ENCODE measurements around the gene RING1. TPM values are rescaled to one million over a fixed set of nuclear protein-coding genes. Genes with fewer than 3 reads are reported as not detected.

RING1 gene
- total RNA-seq = 10 to 100 TPM; 11.8 to 20.6 (median 19.5) TPM

- intact Hi-C loops (cut with DNase I; ENCODE audit: low total_unique reads) = no loop called here
- TF ChIP-seq POLR2AphosphoS5 (IDR thresholded peaks at IDR 0.05) = peak; percentile 99 to 100 (median 99)
- TF ChIP-seq POLR2A (IDR thresholded peaks at IDR 0.05) = peak; percentile 98
- TF ChIP-seq, protein P1, sequence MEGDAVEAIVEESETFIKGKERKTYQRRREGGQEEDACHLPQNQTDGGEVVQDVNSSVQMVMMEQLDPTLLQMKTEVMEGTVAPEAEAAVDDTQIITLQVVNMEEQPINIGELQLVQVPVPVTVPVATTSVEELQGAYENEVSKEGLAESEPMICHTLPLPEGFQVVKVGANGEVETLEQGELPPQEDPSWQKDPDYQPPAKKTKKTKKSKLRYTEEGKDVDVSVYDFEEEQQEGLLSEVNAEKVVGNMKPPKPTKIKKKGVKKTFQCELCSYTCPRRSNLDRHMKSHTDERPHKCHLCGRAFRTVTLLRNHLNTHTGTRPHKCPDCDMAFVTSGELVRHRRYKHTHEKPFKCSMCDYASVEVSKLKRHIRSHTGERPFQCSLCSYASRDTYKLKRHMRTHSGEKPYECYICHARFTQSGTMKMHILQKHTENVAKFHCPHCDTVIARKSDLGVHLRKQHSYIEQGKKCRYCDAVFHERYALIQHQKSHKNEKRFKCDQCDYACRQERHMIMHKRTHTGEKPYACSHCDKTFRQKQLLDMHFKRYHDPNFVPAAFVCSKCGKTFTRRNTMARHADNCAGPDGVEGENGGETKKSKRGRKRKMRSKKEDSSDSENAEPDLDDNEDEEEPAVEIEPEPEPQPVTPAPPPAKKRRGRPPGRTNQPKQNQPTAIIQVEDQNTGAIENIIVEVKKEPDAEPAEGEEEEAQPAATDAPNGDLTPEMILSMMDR (IDR thresholded peaks at IDR 0.05) = no peak
- H3K9me3 ChIP-seq = no peaks in the 10 kb centered on the region
- DNase-seq (ENCODE audit: low spot score in 2 of 2) = peak; percentile 87
- H3K36me3 ChIP-seq = no peaks in the 10 kb centered on the region
- peaks cover 5 to 22% of the 10 kb centered on the region in 2 donors for H3K4me1 ChIP-seq
- no peaks in the 10 kb centered on the region for H3K27me3 ChIP-seq
- peak within 1 kb of the TSS; percentile 73 to 91 (median 91) for H3K4me3 ChIP-seq
- peak within 1 kb of the TSS; percentile 97 to 99 for H3K27ac ChIP-seq
These were observed at the start of gene RING1 for GRCh38 chr6:33208091-33208967. RING1 (plus strand) TSS chr6:33208500; CDS start chr6:33208823, 323 bp downstream.

DNA sequence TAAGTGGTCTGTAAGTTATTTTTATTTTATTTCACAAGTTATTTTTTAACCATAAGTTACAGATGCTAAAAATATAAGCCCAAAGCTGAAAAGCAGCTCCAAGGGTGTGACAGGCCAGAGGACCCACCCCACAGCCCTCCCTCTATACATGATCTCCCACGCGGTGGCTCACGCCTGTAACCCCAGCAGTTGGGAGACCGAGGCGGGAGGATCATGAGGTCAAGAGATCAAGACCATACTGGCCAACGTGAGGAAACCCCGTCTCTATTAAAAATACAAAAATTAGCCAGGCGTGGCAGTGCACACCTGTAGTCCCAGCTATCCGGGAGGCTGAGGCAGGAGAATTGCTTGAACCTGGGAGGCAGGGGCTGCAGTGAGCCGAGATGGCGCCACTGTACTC, 48.2 kb upstream of the RING1 start:
- H3K27me3 ChIP-seq = no peaks in the 10 kb centered on the region
- DNase-seq (ENCODE audit: low spot score in 2 of 2) = no peak
- no peaks in the 10 kb centered on the region for H3K9me3 ChIP-seq
- intact Hi-C loops (cut with DNase I; ENCODE audit: low total_unique reads) = no loop called here
- H3K4me3 ChIP-seq = no peak overlapping the region
- no peak overlapping the region for H3K27ac ChIP-seq
- no peaks in the 10 kb centered on the region for H3K36me3 ChIP-seq
- H3K4me1 ChIP-seq = peaks cover 4 to 7% of the 10 kb centered on the region in 2 donors
- no peak for TF ChIP-seq POLR2A (IDR thresholded peaks at IDR 0.05)
- TF ChIP-seq, protein P1 (IDR thresholded peaks at IDR 0.05) = no peak
- TF ChIP-seq POLR2AphosphoS5 (IDR thresholded peaks at IDR 0.05) = no peak

DNA sequence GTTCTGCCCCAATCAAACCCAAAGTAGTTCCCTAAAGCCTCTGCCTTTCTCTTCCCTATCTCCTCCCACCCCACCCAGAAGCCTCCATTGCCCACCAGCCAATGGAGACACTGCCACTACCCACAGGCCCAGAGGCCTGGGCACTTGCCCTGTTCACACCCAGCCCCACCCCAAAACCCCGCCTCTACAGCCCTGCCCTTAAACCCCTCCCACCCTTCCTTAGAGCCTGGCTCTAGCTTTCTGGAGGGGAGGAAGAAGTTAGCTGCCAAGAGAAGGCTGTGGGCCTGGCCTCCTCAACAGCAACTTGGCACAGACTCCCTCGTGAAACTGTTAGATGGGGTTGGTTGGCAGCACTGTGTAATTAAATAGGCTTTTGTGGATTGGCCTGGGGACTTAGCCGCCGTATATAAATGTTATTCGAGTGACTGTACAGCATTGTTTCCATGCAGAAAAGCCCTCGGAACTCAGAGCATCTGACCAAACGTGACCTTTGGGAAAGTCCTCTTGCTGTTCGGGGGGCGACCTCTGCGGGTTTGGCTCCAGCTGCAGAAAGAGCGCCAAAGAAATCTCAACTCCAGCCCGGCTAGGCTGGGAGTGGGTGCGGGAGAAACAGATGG, 47.5 kb upstream of the RING1 start:
- Histone ChIP-seq H3K9me3 (no peaks in the 10 kb centered on the region), H3K36me3 (no peaks in the 10 kb centered on the region), H3K4me1 (peaks cover 4 to 7% of the 10 kb centered on the region in 2 donors), H3K4me3 (peak overlapping the region in 2 of 3 donors; percentile 58 to 65), H3K27ac (peak overlapping the region; percentile 73 to 80), H3K27me3 (no peaks in the 10 kb centered on the region)
- peak in 1 of 2 donors; percentile 65 for DNase-seq (ENCODE audit: low spot score in 2 of 2)
- intact Hi-C loops (cut with DNase I; ENCODE audit: low total_unique reads) = no loop called here
- TF ChIP-seq, protein P1 (IDR thresholded peaks at IDR 0.05) = no peak
- TF ChIP-seq POLR2AphosphoS5 (IDR thresholded peaks at IDR 0.05) (no peak), POLR2A (IDR thresholded peaks at IDR 0.05) (no peak)

DNA sequence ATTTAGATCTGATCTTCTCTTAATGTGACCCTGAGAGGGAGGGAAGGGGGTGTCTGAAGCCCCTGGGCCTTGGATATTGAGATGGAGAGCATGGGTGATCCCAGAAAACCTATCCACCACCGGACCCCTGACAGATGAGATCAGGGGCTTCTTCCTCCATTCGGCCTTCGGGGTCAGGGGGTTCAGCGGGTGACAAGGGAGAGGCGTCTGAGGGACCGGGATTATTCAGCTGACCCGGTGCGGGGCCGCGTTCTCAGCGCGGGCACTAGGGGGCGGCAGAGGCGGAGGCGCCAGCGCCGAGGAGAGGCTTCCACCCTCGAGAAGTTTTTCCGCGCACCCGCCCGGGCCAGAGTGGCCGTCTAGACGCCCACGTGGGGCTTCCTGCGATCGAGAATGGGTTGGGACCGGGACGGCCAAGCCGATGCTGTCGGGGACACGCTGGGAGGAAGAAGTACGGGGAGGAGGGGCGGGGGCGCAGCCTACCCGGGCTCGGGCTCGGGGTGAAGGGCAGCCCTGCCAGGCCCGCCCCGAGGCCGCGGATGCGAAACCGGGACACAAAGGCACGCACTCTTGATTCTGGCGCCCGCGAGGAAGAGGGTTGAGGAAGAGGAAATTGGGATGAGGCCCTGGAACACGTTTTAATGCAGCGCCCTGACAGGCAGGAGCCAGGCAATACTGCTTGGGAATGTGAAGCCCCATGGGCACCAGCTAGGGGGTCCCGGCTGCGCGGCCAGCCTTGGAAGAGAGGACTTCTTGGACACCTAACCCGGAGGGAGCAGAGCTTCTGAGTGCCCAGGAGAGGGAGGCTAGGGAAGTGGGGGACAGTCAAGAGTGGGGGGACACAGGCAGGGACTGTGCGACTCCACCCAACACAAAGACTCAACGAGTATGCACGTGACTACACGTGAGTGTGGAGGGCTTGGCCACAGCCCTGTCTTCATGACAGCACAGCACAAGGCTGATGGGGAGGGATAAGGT, 46.7 kb upstream of the RING1 start:
- H3K27ac ChIP-seq = peak overlapping the region; percentile 73 to 80
- H3K36me3 ChIP-seq = no peaks in the 10 kb centered on the region
- no peaks in the 10 kb centered on the region for H3K9me3 ChIP-seq
- DNase-seq (ENCODE audit: low spot score in 2 of 2) = peak; percentile 55 to 78
- no peaks in the 10 kb centered on the region for H3K27me3 ChIP-seq
- peaks cover 4 to 7% of the 10 kb centered on the region in 2 donors for H3K4me1 ChIP-seq
- TF ChIP-seq, protein P1 (IDR thresholded peaks at IDR 0.05) = peak; percentile 83 to 94 (median 88)
- TF ChIP-seq POLR2AphosphoS5 (IDR thresholded peaks at IDR 0.05) = peak in 2 of 3 donors; percentile 15 to 23
- no peak for TF ChIP-seq POLR2A (IDR thresholded peaks at IDR 0.05)
- H3K4me3 ChIP-seq = peak overlapping the region; percentile 37 to 65 (median 58)
- intact Hi-C loops (cut with DNase I; ENCODE audit: low total_unique reads) = no loop called here

Measured in breast epithelium (tissue), 4 donors.